GOT3 (cell line): ENCODE results near the gene HMGB4.

ENCODE experiments used
- DNase-seq: peaks from one replicate; lab custom pipeline; 2025; ENCODE audit warnings: mixed read lengths; lab: John Stamatoyannopoulos, UW

The HMGB4 gene

GRCh38 chr1:33897092-33897725 is 33.3 kb downstream of the HMGB4 start:
- no peak for DNase-seq

- DNase-seq = no peak
Observed at GRCh38 chr1:33898406-33898805, 34.5 kb downstream of the HMGB4 start.

- no peak for DNase-seq
Observed at GRCh38 chr1:33898881-33899280, 35.0 kb downstream of the HMGB4 start.

- DNase-seq = no peak
Observed at GRCh38 chr1:33899746-33900145, 35.9 kb downstream of the HMGB4 start.

GRCh38 chr1:33902486-33903209 is 38.8 kb downstream of the HMGB4 start:
- no peak for DNase-seq

- DNase-seq = no peak
Observed at GRCh38 chr1:33903210-33903589, 39.3 kb downstream of the HMGB4 start.

GRCh38 chr1:33905241-33905640 is 41.4 kb downstream of the HMGB4 start:
- no peak for DNase-seq

GRCh38 chr1:33906156-33906555 is 42.3 kb downstream of the HMGB4 start:
- no peak for DNase-seq

GRCh38 chr1:33908324-33908956 is 44.6 kb downstream of the HMGB4 start:
- no peak for DNase-seq
